Loucy (cell line): ENCODE data around the gene MST1R.

Experiments
- H2AFZ ChIP-seq: fragments of 200-600 bp; sonication (generic); 2 replicates; pipeline ENCODE4 v1.6.0; 2016; ENCODE audit warnings: antibody characterized with exemption, mild to moderate bottlenecking, low read length, moderate library complexity
- H3F3A ChIP-seq: fragments of 200-600 bp; 2 replicates; pipeline ENCODE4 v1.6.0; 2016; ENCODE audit warnings: antibody characterized with exemption, low read depth, mild to moderate bottlenecking
- H3K27me3 ChIP-seq: fragments of 200-600 bp; sonication (generic); 2 replicates; pipeline ENCODE4 v1.6.1; 2014; ENCODE audit warnings: low read length, mild to moderate bottlenecking; ENCODE audit not compliant: insufficient read depth, poor library complexity, severe bottlenecking
- H3K36me3 ChIP-seq: fragments of 200-600 bp; sonication (generic); 2 replicates; pipeline ENCODE4 v1.6.1; 2016; ENCODE audit warnings: low read length; ENCODE audit not compliant: insufficient read depth
- H3K4me1 ChIP-seq: fragments of 200-600 bp; sonication (generic); 2 replicates; pipeline ENCODE4 v1.5.1; 2014; ENCODE audit warnings: low read length, mild to moderate bottlenecking; ENCODE audit not compliant: insufficient read depth, poor library complexity, severe bottlenecking
- H3K4me2 ChIP-seq: fragments of 200-600 bp; sonication (generic); 2 replicates; pipeline ENCODE4 v1.6.0; 2014; ENCODE audit warnings: antibody characterized with exemption, low read length, low read depth, mild to moderate bottlenecking; ENCODE audit not compliant: poor library complexity, severe bottlenecking
- H3K4me3 ChIP-seq: fragments of 200-600 bp; sonication (generic); 2 replicates; pipeline ENCODE4 v1.5.1; 2014; ENCODE audit warnings: low read length, mild to moderate bottlenecking, mixed read lengths; ENCODE audit not compliant: poor library complexity, severe bottlenecking
- H3K79me2 ChIP-seq: fragments of 200-600 bp; sonication (generic); 2 replicates; pipeline ENCODE4 v1.6.1; 2014; ENCODE audit warnings: low read length; ENCODE audit not compliant: insufficient read depth
- H3K9ac ChIP-seq: fragments of 200-600 bp; sonication (generic); 2 replicates; pipeline ENCODE4 v1.6.0; 2014; ENCODE audit warnings: mild to moderate bottlenecking, low read depth, low read length, moderate library complexity; ENCODE audit not compliant: poor library complexity, severe bottlenecking
- H3K9me2 ChIP-seq: fragments of 200-600 bp; sonication (generic); replicated peaks from 2 replicates; pipeline ENCODE4 v1.6.1; 2016; ENCODE audit warnings: low read depth, low read length, mixed read lengths
- H3K9me3 ChIP-seq: fragments of 200-600 bp; sonication (generic); 2 replicates; pipeline ENCODE4 v1.6.1; 2014; ENCODE audit warnings: mild to moderate bottlenecking, antibody characterized with exemption, low read length, low read depth; ENCODE audit not compliant: insufficient read depth
- H4K20me1 ChIP-seq: fragments of 200-600 bp; sonication (generic); 2 replicates; pipeline ENCODE4 v1.6.0; 2014; ENCODE audit warnings: antibody characterized with exemption, low read length, mild to moderate bottlenecking; ENCODE audit not compliant: insufficient read depth, poor library complexity, severe bottlenecking
- EZH2phosphoT487 ChIP-seq: fragments of 200-600 bp; IDR thresholded peaks from 2 replicates; pipeline ENCODE4 v1.6.1; 2018; ENCODE audit warnings: antibody characterized with exemption, mild to moderate bottlenecking, moderate library complexity, borderline replicate concordance
- TF ChIP-seq, protein P1 (sequence below): fragments of 200-600 bp; sonication (generic); conservative IDR thresholded peaks from 2 replicates; pipeline ENCODE4 v1.5.1; 2014; ENCODE audit warnings: mild to moderate bottlenecking, antibody characterized with exemption, low read length

The MST1R gene

DNA sequence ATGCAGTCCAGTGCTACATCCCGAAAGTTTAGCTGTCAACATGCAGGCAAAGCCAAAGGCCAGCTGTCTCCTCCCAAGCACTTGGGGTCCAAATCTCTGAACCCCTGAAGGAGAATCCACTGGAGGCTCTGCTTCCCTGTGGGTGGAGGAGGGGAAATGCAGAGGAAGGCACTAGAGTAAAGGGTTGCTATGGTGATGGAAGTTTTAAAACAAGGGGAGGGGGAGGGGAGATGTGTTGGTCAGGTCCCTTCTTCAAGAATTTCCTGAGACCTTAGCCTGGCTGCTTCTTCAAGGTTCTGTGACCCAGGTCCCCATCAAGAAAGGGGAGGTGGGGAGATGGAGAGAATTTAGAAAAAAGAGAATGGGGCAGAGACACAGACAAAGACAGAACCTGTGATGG is 36.3 kb downstream of the MST1R start:
- no peaks in the 10 kb centered on the region for H3K9me3 ChIP-seq
- H4K20me1 ChIP-seq: no peaks in the 10 kb centered on the region
- no peak overlapping the region for H3K9ac ChIP-seq
- H2AFZ ChIP-seq: no peak overlapping the region
- TF ChIP-seq, protein P1, sequence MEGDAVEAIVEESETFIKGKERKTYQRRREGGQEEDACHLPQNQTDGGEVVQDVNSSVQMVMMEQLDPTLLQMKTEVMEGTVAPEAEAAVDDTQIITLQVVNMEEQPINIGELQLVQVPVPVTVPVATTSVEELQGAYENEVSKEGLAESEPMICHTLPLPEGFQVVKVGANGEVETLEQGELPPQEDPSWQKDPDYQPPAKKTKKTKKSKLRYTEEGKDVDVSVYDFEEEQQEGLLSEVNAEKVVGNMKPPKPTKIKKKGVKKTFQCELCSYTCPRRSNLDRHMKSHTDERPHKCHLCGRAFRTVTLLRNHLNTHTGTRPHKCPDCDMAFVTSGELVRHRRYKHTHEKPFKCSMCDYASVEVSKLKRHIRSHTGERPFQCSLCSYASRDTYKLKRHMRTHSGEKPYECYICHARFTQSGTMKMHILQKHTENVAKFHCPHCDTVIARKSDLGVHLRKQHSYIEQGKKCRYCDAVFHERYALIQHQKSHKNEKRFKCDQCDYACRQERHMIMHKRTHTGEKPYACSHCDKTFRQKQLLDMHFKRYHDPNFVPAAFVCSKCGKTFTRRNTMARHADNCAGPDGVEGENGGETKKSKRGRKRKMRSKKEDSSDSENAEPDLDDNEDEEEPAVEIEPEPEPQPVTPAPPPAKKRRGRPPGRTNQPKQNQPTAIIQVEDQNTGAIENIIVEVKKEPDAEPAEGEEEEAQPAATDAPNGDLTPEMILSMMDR: no peak
- no peak for TF ChIP-seq EZH2phosphoT487
- H3K27me3 ChIP-seq: no peaks in the 10 kb centered on the region
- no peaks in the 10 kb centered on the region for H3K79me2 ChIP-seq
- no peak overlapping the region for H3K4me3 ChIP-seq
- H3K4me2 ChIP-seq: no peak overlapping the region
- no peaks in the 10 kb centered on the region for H3K9me2 ChIP-seq
- no peaks in the 10 kb centered on the region for H3F3A ChIP-seq
- no peaks in the 10 kb centered on the region for H3K4me1 ChIP-seq
- no peaks in the 10 kb centered on the region for H3K36me3 ChIP-seq

DNA sequence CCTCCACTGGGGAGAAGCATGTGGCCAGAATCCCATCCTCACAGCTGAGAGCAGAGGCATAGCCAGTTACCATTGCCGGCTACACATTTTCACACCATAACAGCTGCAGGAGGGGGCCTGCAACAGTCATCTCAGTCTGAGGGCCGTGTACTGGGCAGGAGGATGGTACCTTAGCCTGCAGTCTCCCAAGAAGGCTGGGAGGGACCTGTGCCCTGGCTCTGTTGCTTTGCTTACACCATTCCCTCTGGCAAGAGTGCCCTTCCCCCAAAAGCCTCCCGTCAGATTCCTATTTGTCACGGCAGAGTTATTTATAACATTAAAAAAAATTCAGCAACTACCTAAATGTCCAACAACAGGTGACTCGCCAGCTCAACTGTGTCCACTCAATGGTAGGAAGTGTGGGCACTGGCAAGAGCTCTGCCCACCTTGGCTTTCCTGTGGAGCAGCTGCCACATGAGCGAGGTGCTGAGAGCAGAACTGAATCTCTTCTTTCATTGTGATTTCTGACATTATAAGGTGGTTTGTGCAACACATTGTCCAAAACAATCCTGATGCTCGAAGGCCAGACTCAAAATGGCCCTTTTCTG is 38.4 kb downstream of the MST1R start:
- no peaks in the 10 kb centered on the region for H3K79me2 ChIP-seq
- H3K36me3 ChIP-seq: no peaks in the 10 kb centered on the region
- no peaks in the 10 kb centered on the region for H3F3A ChIP-seq
- H3K4me3 ChIP-seq: no peak overlapping the region
- TF ChIP-seq, protein P1: no peak
- TF ChIP-seq EZH2phosphoT487: no peak
- H2AFZ ChIP-seq: no peak overlapping the region
- H3K9me2 ChIP-seq: no peaks in the 10 kb centered on the region
- H3K9ac ChIP-seq: no peak overlapping the region
- no peaks in the 10 kb centered on the region for H3K9me3 ChIP-seq
- H3K27me3 ChIP-seq: no peaks in the 10 kb centered on the region
- H3K4me1 ChIP-seq: no peaks in the 10 kb centered on the region
- H3K4me2 ChIP-seq: no peak overlapping the region
- H4K20me1 ChIP-seq: no peaks in the 10 kb centered on the region

- H3K9me2 ChIP-seq: no peaks in the 10 kb centered on the region
- no peak overlapping the region for H3K4me2 ChIP-seq
- H4K20me1 ChIP-seq: no peaks in the 10 kb centered on the region
- H3F3A ChIP-seq: no peaks in the 10 kb centered on the region
- H3K9me3 ChIP-seq: no peaks in the 10 kb centered on the region
- TF ChIP-seq EZH2phosphoT487: no peak
- TF ChIP-seq, protein P1: no peak
- H3K36me3 ChIP-seq: no peaks in the 10 kb centered on the region
- no peaks in the 10 kb centered on the region for H3K4me1 ChIP-seq
- H3K4me3 ChIP-seq: no peak overlapping the region
- no peak overlapping the region for H2AFZ ChIP-seq
- H3K79me2 ChIP-seq: no peaks in the 10 kb centered on the region
- H3K9ac ChIP-seq: no peak overlapping the region
- H3K27me3 ChIP-seq: no peaks in the 10 kb centered on the region
These were observed 39.2 kb downstream of the MST1R start for GRCh38 chr3:49864505-49864904.
